ENCODE data around the gene LRRC70. TPM values are rescaled to one million over a fixed set of nuclear protein-coding genes. Genes with fewer than 3 reads are reported as not detected.

The LRRC70 gene
- 0.03 and 0.08 TPM in 2 replicates for polyA plus RNA-seq (2013)

- no peak within 1 kb of the TSS for H3K9ac ChIP-seq (ENCODE audit: low read length)
- no peak within 1 kb of the TSS for H4K91ac ChIP-seq (ENCODE audit: low read depth, low read length)
- no peak within 1 kb of the TSS for H3K4ac ChIP-seq (ENCODE audit: low read depth, low read length)
- H3K79me2 ChIP-seq (ENCODE audit: control insufficient read depth, insufficient read depth, low read length, poor library complexity) = no peaks in the 10 kb centered on the region
- no peak within 1 kb of the TSS for H2AFZ ChIP-seq (ENCODE audit: insufficient read depth, low read length, poor library complexity)
- no peak within 1 kb of the TSS for H2BK12ac ChIP-seq (ENCODE audit: low read length)
- no peaks in the 10 kb centered on the region for H3K27me3 ChIP-seq (ENCODE audit: insufficient read depth, low read length)
- no CpG with 5 or more reads among the region's 4 CpGs for WGBS (ENCODE audit: extremely low coverage, insufficient coverage, insufficient read length)
- no peak within 1 kb of the TSS for H3K4me2 ChIP-seq (ENCODE audit: low read length)
- H4K8ac ChIP-seq (ENCODE audit: low read depth, low read length) = no peak within 1 kb of the TSS
- H2BK5ac ChIP-seq (ENCODE audit: low read depth, low read length, poor library complexity) = no peak within 1 kb of the TSS
- no peaks in the 10 kb centered on the region for H3K36me3 ChIP-seq (ENCODE audit: control insufficient read depth in 1 of 2, insufficient read depth in 2 of 2, low read length in 2 of 2)
- no peak within 1 kb of the TSS for H4K12ac ChIP-seq (ENCODE audit: low read depth, low read length)
- H3K79me1 ChIP-seq (ENCODE audit: low read length) = no peaks in the 10 kb centered on the region
- H2BK120ac ChIP-seq (ENCODE audit: insufficient read depth, low read length, poor library complexity) = no peak within 1 kb of the TSS
- H3K4me3 ChIP-seq (ENCODE audit: low read depth, low read length) = no peak within 1 kb of the TSS
- H3K4me1 ChIP-seq (ENCODE audit: control insufficient read depth in 1 of 2, insufficient read depth in 2 of 2, low read length in 2 of 2) = no peaks in the 10 kb centered on the region
- H2AK5ac ChIP-seq (ENCODE audit: low read length) = no peak within 1 kb of the TSS
- no peak within 1 kb of the TSS for H3K27ac ChIP-seq (ENCODE audit: low read depth, low read length)
- no peak within 1 kb of the TSS for H3K14ac ChIP-seq (ENCODE audit: low read length)
- H3K23ac ChIP-seq (ENCODE audit: low read length) = no peak within 1 kb of the TSS
- H3K9me3 ChIP-seq (ENCODE audit: insufficient read depth, low read depth, low read length) = no peaks in the 10 kb centered on the region
- no peak within 1 kb of the TSS for H3K18ac ChIP-seq (ENCODE audit: low read length)
- DNase-seq = peak; percentile 12 to 91
Observed at GRCh38 chr5:62578540-62578939, at the start of gene LRRC70. LRRC70 (plus strand) TSS chr5:62578819; CDS start chr5:62579439, 620 bp downstream.

- H2BK5ac ChIP-seq (ENCODE audit: low read depth, low read length, poor library complexity) = no peak overlapping the region
- no peak overlapping the region for H2AFZ ChIP-seq (ENCODE audit: insufficient read depth, low read length, poor library complexity)
- no peak overlapping the region for H3K4ac ChIP-seq (ENCODE audit: low read depth, low read length)
- H4K91ac ChIP-seq (ENCODE audit: low read depth, low read length) = no peak overlapping the region
- H3K9ac ChIP-seq (ENCODE audit: low read length) = no peak overlapping the region
- no peak overlapping the region for H2BK120ac ChIP-seq (ENCODE audit: insufficient read depth, low read length, poor library complexity)
- no peaks in the 10 kb centered on the region for H3K4me1 ChIP-seq (ENCODE audit: control insufficient read depth in 1 of 2, insufficient read depth in 2 of 2, low read length in 2 of 2)
- H3K27me3 ChIP-seq (ENCODE audit: insufficient read depth, low read length) = no peaks in the 10 kb centered on the region
- H2BK12ac ChIP-seq (ENCODE audit: low read length) = no peak overlapping the region
- DNase-seq = no peak
- H2AK5ac ChIP-seq (ENCODE audit: low read length) = no peak overlapping the region
- no peak overlapping the region for H4K12ac ChIP-seq (ENCODE audit: low read depth, low read length)
- no peak overlapping the region for H3K23ac ChIP-seq (ENCODE audit: low read length)
- H3K14ac ChIP-seq (ENCODE audit: low read length) = no peak overlapping the region
- H3K18ac ChIP-seq (ENCODE audit: low read length) = no peak overlapping the region
- H3K36me3 ChIP-seq (ENCODE audit: control insufficient read depth in 1 of 2, insufficient read depth in 2 of 2, low read length in 2 of 2) = peaks cover 2 to 3% of the 10 kb centered on the region in 2 experiments
- no peaks in the 10 kb centered on the region for H3K9me3 ChIP-seq (ENCODE audit: insufficient read depth, low read depth, low read length)
- no peaks in the 10 kb centered on the region for H3K79me2 ChIP-seq (ENCODE audit: control insufficient read depth, insufficient read depth, low read length, poor library complexity)
- H3K79me1 ChIP-seq (ENCODE audit: low read length) = no peaks in the 10 kb centered on the region
- no peak overlapping the region for H3K27ac ChIP-seq (ENCODE audit: low read depth, low read length)
- no peak overlapping the region for H3K4me2 ChIP-seq (ENCODE audit: low read length)
- H3K4me3 ChIP-seq (ENCODE audit: low read depth, low read length) = no peak overlapping the region
- no CpG with 5 or more reads among the region's 2 CpGs for WGBS (ENCODE audit: extremely low coverage, insufficient coverage, insufficient read length)
- H4K8ac ChIP-seq (ENCODE audit: low read depth, low read length) = no peak overlapping the region
Observed at GRCh38 chr5:62533597-62533996, 45.0 kb upstream of the LRRC70 start.

GRCh38 chr5:62534461-62535236 is 44.0 kb upstream of the LRRC70 start:
- peaks cover 2 to 3% of the 10 kb centered on the region in 2 experiments for H3K36me3 ChIP-seq (ENCODE audit: control insufficient read depth in 1 of 2, insufficient read depth in 2 of 2, low read length in 2 of 2)
- no peak overlapping the region for H2AFZ ChIP-seq (ENCODE audit: insufficient read depth, low read length, poor library complexity)
- H3K27me3 ChIP-seq (ENCODE audit: insufficient read depth, low read length) = no peaks in the 10 kb centered on the region
- H3K9me3 ChIP-seq (ENCODE audit: insufficient read depth, low read depth, low read length) = no peaks in the 10 kb centered on the region
- no peak overlapping the region for H2BK120ac ChIP-seq (ENCODE audit: insufficient read depth, low read length, poor library complexity)
- no peak overlapping the region for H2BK5ac ChIP-seq (ENCODE audit: low read depth, low read length, poor library complexity)
- WGBS (ENCODE audit: extremely low coverage, insufficient coverage, insufficient read length) = no CpG with 5 or more reads among the region's 4 CpGs
- no peak overlapping the region for H2AK5ac ChIP-seq (ENCODE audit: low read length)
- H4K91ac ChIP-seq (ENCODE audit: low read depth, low read length) = no peak overlapping the region
- no peak overlapping the region for H3K27ac ChIP-seq (ENCODE audit: low read depth, low read length)
- no peak overlapping the region for H4K12ac ChIP-seq (ENCODE audit: low read depth, low read length)
- H3K4me1 ChIP-seq (ENCODE audit: control insufficient read depth in 1 of 2, insufficient read depth in 2 of 2, low read length in 2 of 2) = no peaks in the 10 kb centered on the region
- peak; percentile 17 to 52 for DNase-seq
- no peak overlapping the region for H2BK12ac ChIP-seq (ENCODE audit: low read length)
- H3K14ac ChIP-seq (ENCODE audit: low read length) = no peak overlapping the region
- no peaks in the 10 kb centered on the region for H3K79me2 ChIP-seq (ENCODE audit: control insufficient read depth, insufficient read depth, low read length, poor library complexity)
- H3K4me3 ChIP-seq (ENCODE audit: low read depth, low read length) = no peak overlapping the region
- H3K18ac ChIP-seq (ENCODE audit: low read length) = no peak overlapping the region
- no peaks in the 10 kb centered on the region for H3K79me1 ChIP-seq (ENCODE audit: low read length)
- H3K4me2 ChIP-seq (ENCODE audit: low read length) = no peak overlapping the region
- no peak overlapping the region for H3K23ac ChIP-seq (ENCODE audit: low read length)
- H3K9ac ChIP-seq (ENCODE audit: low read length) = no peak overlapping the region
- no peak overlapping the region for H4K8ac ChIP-seq (ENCODE audit: low read depth, low read length)
- H3K4ac ChIP-seq (ENCODE audit: low read depth, low read length) = no peak overlapping the region

- no peak overlapping the region for H2BK5ac ChIP-seq (ENCODE audit: low read depth, low read length, poor library complexity)
- H3K4me3 ChIP-seq (ENCODE audit: low read depth, low read length) = no peak overlapping the region
- WGBS (ENCODE audit: extremely low coverage, insufficient coverage, insufficient read length) = no CpG with 5 or more reads among the region's 2 CpGs
- H3K18ac ChIP-seq (ENCODE audit: low read length) = no peak overlapping the region
- H3K9ac ChIP-seq (ENCODE audit: low read length) = no peak overlapping the region
- DNase-seq = no peak
- no peak overlapping the region for H3K4me2 ChIP-seq (ENCODE audit: low read length)
- H3K36me3 ChIP-seq (ENCODE audit: control insufficient read depth in 1 of 2, insufficient read depth in 2 of 2, low read length in 2 of 2) = peaks cover under 1 to 4% of the 10 kb centered on the region in 2 experiments
- H3K9me3 ChIP-seq (ENCODE audit: insufficient read depth, low read depth, low read length) = no peaks in the 10 kb centered on the region
- H4K91ac ChIP-seq (ENCODE audit: low read depth, low read length) = no peak overlapping the region
- H3K4me1 ChIP-seq (ENCODE audit: control insufficient read depth in 1 of 2, insufficient read depth in 2 of 2, low read length in 2 of 2) = no peaks in the 10 kb centered on the region
- no peak overlapping the region for H2AK5ac ChIP-seq (ENCODE audit: low read length)
- H4K8ac ChIP-seq (ENCODE audit: low read depth, low read length) = no peak overlapping the region
- no peak overlapping the region for H2BK12ac ChIP-seq (ENCODE audit: low read length)
- no peaks in the 10 kb centered on the region for H3K79me2 ChIP-seq (ENCODE audit: control insufficient read depth, insufficient read depth, low read length, poor library complexity)
- no peak overlapping the region for H4K12ac ChIP-seq (ENCODE audit: low read depth, low read length)
- no peaks in the 10 kb centered on the region for H3K27me3 ChIP-seq (ENCODE audit: insufficient read depth, low read length)
- H2AFZ ChIP-seq (ENCODE audit: insufficient read depth, low read length, poor library complexity) = no peak overlapping the region
- no peaks in the 10 kb centered on the region for H3K79me1 ChIP-seq (ENCODE audit: low read length)
- H3K27ac ChIP-seq (ENCODE audit: low read depth, low read length) = no peak overlapping the region
- no peak overlapping the region for H3K14ac ChIP-seq (ENCODE audit: low read length)
- H2BK120ac ChIP-seq (ENCODE audit: insufficient read depth, low read length, poor library complexity) = no peak overlapping the region
- H3K4ac ChIP-seq (ENCODE audit: low read depth, low read length) = no peak overlapping the region
- H3K23ac ChIP-seq (ENCODE audit: low read length) = no peak overlapping the region
Observed at GRCh38 chr5:62536232-62536631, 42.4 kb upstream of the LRRC70 start.
